HEK293T (cell line): Measurements from ENCODE around the gene TMEM87A.

Experiments
- BHLHE40 ChIP-seq: fragments of 450-650 bp; IDR thresholded peaks from 2 replicates; pipeline ENCODE4 v1.6.1; 2016; ENCODE audit warnings: mild to moderate bottlenecking, moderate library complexity, borderline replicate concordance
- ELF4 ChIP-seq: fragments of 450-650 bp; IDR thresholded peaks from 2 replicates; pipeline ENCODE4 v1.6.1; 2017; ENCODE audit warnings: antibody characterized with exemption
- FOXA1 ChIP-seq: fragments of 450-650 bp; IDR thresholded peaks from 2 replicates; pipeline ENCODE4 v1.6.1; 2016; ENCODE audit warnings: mild to moderate bottlenecking
- LEF1 ChIP-seq: fragments of 450-650 bp; IDR thresholded peaks from 2 replicates; pipeline ENCODE4 v1.6.1; 2017; ENCODE audit warnings: mild to moderate bottlenecking, borderline replicate concordance
- PKNOX1 ChIP-seq: fragments of 450-650 bp; IDR thresholded peaks from 2 replicates; pipeline ENCODE4 v1.6.1; 2016
- SUZ12 ChIP-seq: fragments of 450-650 bp; IDR thresholded peaks from 2 replicates; pipeline ENCODE4 v1.6.1; 2016; ENCODE audit warnings: mild to moderate bottlenecking
- TARDBP ChIP-seq: fragments of 450-650 bp; IDR thresholded peaks from 2 replicates; pipeline ENCODE4 v1.6.1; 2016

- TF ChIP-seq FOXA1 (no peak), BHLHE40 (no peak), SUZ12 (no peak), LEF1 (no peak), TARDBP (no peak), ELF4 (no peak), PKNOX1 (peak; percentile 82)
Observed at GRCh38 chr15:42194513-42194912, 78.7 kb downstream of the TMEM87A start.
